ENCODE results near the gene FMO4.
"Not testable (repeated sequence)": the region's sequence is repeated elsewhere in the genome, so short reads cannot be mapped to it uniquely, and the experiment has no call there.

Gene FMO4

GRCh38 chr1:171389171-171389570 is 75.2 kb downstream of the FMO4 start:
- DNase-seq (ENCODE audit: low read depth in 2 of 2), result no peak

GRCh38 chr1:171390740-171391139 is 76.8 kb downstream of the FMO4 start:
- not testable (repeated sequence) for DNase-seq (ENCODE audit: low read depth in 2 of 2)
